Activated T-cell treated with anti-CD3 and anti-CD28 coated beads for 1 hour (primary cell): Measurements from ENCODE around the gene TNS3.

Experiments used
- DNase-seq: peaks from one replicate; pipeline ENCODE4 v3.0.0-alpha.2; 2020; ENCODE audit warnings: low read depth

The TNS3 gene

DNA sequence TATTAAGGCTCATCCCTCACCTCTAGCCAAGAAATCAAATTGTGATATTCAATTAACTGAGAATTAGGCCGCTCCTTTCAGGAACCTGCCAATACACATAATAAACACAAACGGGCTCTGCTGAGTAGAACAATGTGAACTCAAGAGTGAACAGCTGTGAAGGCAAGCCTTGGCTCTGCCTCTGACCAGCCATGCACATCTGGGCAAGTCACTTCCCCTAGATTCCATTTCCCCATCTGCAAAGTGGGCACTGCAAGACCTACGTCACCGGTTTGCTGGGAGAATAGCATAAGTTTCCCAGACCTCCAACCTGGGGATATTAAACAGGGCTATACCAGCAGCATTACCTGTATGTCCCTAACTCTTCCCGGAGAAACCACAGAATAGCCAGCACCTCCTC is 355.2 kb downstream of the TNS3 start:
- DNase-seq = no peak

DNA sequence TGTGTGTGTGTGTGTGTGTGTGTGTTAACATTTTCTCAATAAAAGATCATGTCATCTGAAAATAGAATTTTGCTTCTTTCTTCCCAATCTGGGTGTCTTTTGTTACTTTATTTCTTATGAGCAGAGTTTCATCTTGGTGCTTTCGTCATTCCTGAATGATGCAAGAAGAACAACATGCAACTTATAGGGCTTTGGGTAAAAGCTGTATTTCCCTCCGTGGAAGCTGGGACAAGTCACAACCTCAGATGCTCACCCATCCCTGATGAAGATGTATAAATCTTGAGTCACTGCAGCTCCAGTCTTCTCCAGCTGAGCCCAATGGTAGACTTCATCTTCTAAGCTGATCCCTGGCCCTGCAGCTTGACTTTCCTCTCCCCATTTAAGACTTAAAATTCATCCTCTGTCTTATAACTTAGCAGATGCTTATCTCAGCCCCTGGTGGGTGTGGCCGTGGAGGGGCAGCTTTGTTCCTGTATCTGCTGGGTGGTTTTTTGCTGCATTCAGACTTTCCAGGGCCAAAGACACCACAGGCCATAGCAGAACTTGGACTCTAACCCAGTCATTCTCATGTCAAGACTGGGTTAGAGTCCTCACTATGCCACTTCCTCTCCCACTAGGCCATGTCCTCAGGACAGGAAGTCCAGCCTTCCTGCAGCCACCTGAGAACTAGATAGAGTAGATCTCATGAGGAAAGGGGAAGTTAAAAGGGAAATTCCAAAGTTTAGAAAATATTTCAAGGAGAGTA is 356.4 kb downstream of the TNS3 start:
- no peak for DNase-seq
